Stimulated activated naive CD8-positive, alpha-beta T cell treated with anti-CD3 and anti-CD28 coated beads, Interleukin-15, amount 100 ng/mL, for 72 hours (primary cell): ENCODE measurements around the gene OR8H2.
"Not testable (repeated sequence)": the region's sequence is repeated elsewhere in the genome, so short reads cannot be mapped to it uniquely, and the experiment has no call there.

Experiments used
- ATAC-seq: fragments of 150-1000 bp; cut with Tn5 transposase; 2 replicates; pipeline ENCODE4 v1.10.0; 2021; ENCODE audit warnings: mild to moderate bottlenecking, moderate library complexity
- DNase-seq, 2 donors: peaks; one replicate each; pipeline ENCODE4 v3.0.0; 2021 to 2022
- H3K27ac Mint-ChIP-seq, 2 donors: one replicate each; pipeline ENCODE4 v1.8.0; 2022; ENCODE audit warnings: mild to moderate bottlenecking in 2 of 2, mixed read lengths in 2 of 2, moderate library complexity in 2 of 2
- H3K27me3 Mint-ChIP-seq: one replicate; pipeline ENCODE4 v1.8.0; 2022; ENCODE audit warnings: mixed read lengths
- H3K4me1 Mint-ChIP-seq: one replicate; pipeline ENCODE4 v1.8.0; 2022; ENCODE audit warnings: mild to moderate bottlenecking, mixed read lengths
- H3K4me3 Mint-ChIP-seq, 2 donors: one replicate each; pipeline ENCODE4 v1.8.0; 2022; ENCODE audit warnings: mild to moderate bottlenecking in 2 of 2, mixed read lengths in 2 of 2, moderate library complexity in 1 of 2
- H3K9me3 Mint-ChIP-seq, 2 donors: one replicate each; pipeline ENCODE4 v1.8.0; 2022; ENCODE audit warnings: mixed read lengths in 2 of 2

OR8H2 gene, protein sequence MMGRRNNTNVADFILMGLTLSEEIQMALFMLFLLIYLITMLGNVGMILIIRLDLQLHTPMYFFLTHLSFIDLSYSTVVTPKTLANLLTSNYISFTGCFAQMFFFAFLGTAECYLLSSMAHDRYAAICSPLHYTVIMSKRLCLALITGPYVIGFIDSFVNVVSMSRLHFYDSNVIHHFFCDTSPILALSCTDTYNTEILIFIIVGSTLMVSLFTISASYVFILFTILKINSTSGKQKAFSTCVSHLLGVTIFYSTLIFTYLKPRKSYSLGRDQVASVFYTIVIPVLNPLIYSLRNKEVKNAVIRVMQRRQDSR

DNA sequence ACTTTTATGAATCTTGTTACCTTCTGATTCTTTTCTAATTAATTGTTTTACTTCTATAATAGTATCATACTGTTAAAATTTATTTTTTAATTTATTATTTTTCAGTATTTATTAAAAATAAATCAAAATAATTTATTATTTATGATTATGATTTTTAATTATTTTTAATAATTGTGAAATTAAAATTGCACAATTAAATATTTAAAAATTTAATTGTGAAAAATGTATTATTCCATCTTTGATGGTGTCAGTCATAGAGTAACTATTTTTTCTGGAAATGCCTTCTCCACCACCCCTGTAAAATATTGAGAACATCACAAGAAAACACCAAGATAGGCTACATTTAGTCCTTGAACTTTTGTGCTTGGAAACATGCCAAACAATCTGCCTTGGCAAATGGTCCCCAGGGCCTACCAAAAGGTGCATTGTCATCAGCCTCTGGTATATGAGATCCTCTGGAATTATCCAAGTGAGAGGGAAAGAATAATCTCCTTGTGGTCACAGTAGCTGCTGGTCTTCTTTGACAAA lies at the start of gene OR8H2:
TSS of gene OR8H2 (plus strand) at position 478 of the 528 bp plus-strand sequence. CDS start 1,356 bp downstream, outside the sequence.
- H3K4me3 Mint-ChIP-seq: no peak within 1 kb of the TSS
- H3K4me1 Mint-ChIP-seq: no peaks in the 10 kb centered on the region
- no peaks in the 10 kb centered on the region for H3K27me3 Mint-ChIP-seq
- DNase-seq: no peak
- no peak for ATAC-seq
- H3K9me3 Mint-ChIP-seq: peaks cover 15 to 21% of the 10 kb centered on the region in 2 donors
- no peak within 1 kb of the TSS for H3K27ac Mint-ChIP-seq

DNA sequence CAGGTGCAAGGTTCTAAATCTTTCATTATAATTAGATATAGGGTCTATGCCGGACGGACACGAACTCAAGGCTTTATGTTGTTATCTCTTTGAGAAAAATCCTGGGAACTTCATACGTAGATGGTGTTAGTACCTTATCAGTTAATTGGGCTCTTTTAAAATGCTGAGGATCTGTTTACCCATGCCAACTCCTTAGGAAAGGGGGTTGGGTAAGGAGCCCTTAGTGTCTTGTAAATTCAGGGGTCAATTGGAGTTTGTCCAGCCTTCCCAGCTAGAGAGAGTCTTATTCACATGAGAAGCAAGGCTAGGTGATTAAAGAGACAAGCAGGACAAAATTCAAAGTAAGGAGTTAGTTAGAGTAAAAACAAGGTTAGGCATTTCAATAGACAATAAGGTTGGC lies 47.1 kb upstream of the OR8H2 start:
- DNase-seq, H3K27ac Mint-ChIP-seq, ATAC-seq, H3K4me3 Mint-ChIP-seq, H3K4me1 Mint-ChIP-seq, H3K27me3 Mint-ChIP-seq: not testable (repeated sequence)
- peaks cover 11 to 29% of the 10 kb centered on the region in 2 donors for H3K9me3 Mint-ChIP-seq

DNA sequence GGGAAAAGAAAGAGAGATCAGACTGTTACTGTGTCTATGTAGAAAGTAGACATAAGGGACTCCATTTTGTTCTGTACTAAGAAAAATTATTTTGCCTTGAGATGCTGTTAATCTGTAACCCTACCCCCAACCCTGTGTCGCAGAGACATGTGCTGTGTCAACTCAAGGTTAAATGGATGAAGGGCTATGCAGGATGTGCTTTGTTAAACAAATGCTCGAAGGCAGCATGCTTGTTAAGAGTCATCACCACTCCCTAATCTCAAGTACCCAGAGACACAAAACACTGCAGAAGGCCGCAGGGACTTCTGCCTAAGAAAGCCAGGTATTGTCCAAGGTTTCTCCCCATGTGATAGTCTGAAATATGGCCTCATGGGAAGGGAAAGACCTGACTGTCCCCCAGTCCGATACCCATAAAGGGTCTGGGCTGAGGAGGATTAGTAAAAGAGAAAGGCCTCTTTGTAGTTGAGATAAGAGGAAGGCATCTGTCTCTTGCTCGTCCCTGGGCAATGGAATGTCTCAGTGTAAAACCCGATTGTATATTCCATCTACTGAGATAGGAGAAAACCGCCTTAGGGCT lies 45.7 kb upstream of the OR8H2 start:
- H3K4me1 Mint-ChIP-seq, DNase-seq, ATAC-seq, H3K4me3 Mint-ChIP-seq, H3K27ac Mint-ChIP-seq, H3K27me3 Mint-ChIP-seq: not testable (repeated sequence)
- peaks cover 11 to 22% of the 10 kb centered on the region in 2 donors for H3K9me3 Mint-ChIP-seq

DNA sequence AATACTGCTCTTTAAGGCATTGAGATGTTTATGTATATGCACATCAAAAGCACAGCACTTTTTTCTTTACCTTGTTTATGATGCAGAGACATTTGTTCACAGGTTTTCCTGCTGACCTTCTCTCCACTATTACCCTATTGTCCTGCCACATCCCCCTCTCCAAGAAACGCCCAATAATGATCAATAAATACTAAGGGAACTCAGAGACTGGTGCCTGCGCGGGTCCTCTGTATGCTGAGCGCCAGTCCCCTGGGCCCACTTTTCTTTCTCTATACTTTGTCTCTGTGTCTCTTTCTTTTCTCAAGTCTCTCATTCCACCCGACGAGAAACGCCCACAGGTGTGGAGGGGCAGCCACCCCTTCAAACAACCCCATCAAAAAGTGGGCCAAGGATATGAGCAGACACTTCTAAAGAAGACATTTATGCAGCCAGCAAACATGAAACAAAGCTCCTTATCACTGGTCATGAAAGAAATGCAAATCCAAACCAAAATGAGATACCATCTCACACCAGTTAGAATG lies 45.2 kb upstream of the OR8H2 start:
- H3K4me1 Mint-ChIP-seq, H3K27me3 Mint-ChIP-seq, ATAC-seq, DNase-seq, H3K27ac Mint-ChIP-seq, H3K4me3 Mint-ChIP-seq: not testable (repeated sequence)
- peaks cover 11 to 22% of the 10 kb centered on the region in 2 donors for H3K9me3 Mint-ChIP-seq

DNA sequence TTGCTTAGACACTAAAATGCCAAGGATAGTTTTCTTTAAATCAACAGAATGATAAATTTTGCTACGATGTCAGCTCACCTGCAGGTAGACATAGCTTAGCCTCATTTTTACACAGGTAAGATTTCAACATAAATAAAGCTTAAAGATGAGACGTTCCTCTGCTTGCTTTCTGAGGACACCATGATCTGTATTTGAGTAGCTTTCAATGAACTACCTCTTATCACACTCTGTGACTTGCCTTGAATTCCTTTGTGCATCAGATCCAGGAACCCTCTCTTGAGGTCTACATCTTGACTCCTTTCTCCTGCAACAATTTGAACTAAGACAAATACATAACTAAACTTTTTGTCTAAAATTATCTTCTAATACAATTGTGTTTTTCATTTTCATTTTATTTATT lies 36.5 kb upstream of the OR8H2 start:
- H3K27me3 Mint-ChIP-seq: no peaks in the 10 kb centered on the region
- H3K9me3 Mint-ChIP-seq: peaks cover 0 to 14% of the 10 kb centered on the region in 2 donors
- no peaks in the 10 kb centered on the region for H3K4me1 Mint-ChIP-seq
- H3K4me3 Mint-ChIP-seq: no peak overlapping the region
- DNase-seq (no peak), ATAC-seq (no peak)
- H3K27ac Mint-ChIP-seq: no peak overlapping the region

DNA sequence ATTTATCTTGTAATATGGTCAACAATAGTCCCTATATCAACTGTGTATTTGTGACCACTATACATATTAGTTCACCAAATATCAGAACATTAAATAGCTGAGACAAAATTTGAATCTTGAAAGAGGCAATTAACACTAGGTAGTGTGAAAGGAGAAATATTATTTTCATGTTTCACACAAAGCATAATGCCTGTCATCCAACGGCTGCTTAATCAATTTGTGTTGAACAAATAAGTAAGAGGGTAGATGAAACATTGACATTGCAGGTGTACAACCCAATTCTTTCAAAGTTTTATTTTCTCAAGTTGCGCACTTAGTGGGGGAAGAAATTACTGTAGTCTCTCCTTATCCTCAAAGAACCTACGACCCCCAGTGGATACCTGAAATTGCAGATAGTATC lies 13.8 kb upstream of the OR8H2 start:
- ATAC-seq (no peak), DNase-seq (no peak)
- Mint-ChIP-seq H3K27me3 (no peaks in the 10 kb centered on the region), H3K9me3 (no peaks in the 10 kb centered on the region), H3K4me1 (no peaks in the 10 kb centered on the region), H3K4me3 (no peak overlapping the region), H3K27ac (no peak overlapping the region)

DNA sequence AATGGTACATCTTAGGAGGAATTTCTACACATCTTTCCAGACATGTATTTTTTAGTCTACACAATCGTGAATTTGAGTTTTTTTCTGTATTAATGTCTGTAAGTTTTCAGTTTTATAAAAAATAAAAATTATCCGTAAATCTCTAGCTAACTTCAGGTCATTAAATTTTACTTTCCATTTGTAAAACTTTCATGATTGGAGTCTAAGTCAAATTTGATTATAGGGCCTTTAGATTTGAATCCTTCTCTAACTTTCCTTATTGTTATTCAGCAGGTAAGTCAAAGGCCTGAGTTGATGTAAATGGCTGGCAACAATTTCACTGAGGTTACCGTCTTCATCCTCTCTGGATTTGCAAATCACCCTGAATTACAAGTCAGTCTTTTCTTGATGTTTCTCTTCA lies 10.5 kb upstream of the OR8H2 start, which contains the start of gene OR8I2:
TSS of gene OR8I2 (plus strand) at position 301 of the 400 bp plus-strand sequence. CDS start at position 301, 0 bp downstream.
- ATAC-seq (no peak), DNase-seq (no peak)
- H3K4me3 Mint-ChIP-seq: no peak within 1 kb of the TSS
- H3K4me1 Mint-ChIP-seq: no peaks in the 10 kb centered on the region
- H3K27ac Mint-ChIP-seq: no peak within 1 kb of the TSS
- no peaks in the 10 kb centered on the region for H3K27me3 Mint-ChIP-seq
- H3K9me3 Mint-ChIP-seq: no peaks in the 10 kb centered on the region

DNA sequence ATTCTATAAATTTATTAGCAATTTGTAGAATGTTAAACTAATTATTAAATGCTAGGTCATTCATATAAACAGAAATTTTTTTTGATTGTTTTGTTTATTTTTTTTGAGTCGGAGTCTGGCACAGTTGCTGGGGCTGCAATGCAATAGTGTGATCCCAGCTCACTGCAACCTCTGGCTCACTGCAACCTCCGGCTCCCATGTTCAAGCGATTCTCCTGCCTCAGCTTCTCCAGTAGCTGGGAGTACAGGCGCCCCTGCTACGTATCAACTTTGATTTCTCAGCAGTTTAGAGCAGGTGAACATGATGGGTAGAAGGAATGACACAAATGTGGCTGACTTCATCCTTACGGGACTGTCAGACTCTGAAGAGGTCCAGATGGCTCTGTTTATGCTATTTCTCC lies 18.6 kb downstream of the OR8H2 start, which contains the start of gene OR8H3:
TSS of gene OR8H3 (plus strand) at position 301 of the 400 bp plus-strand sequence. CDS start at position 301, 0 bp downstream.
- ATAC-seq (no peak), DNase-seq (no peak)
- H3K27ac Mint-ChIP-seq: peak within 1 kb of the TSS in 1 of 2 donors; percentile 54
- H3K4me3 Mint-ChIP-seq: no peak within 1 kb of the TSS
- no peaks in the 10 kb centered on the region for H3K27me3 Mint-ChIP-seq
- H3K9me3 Mint-ChIP-seq: peaks cover 0 to 18% of the 10 kb centered on the region in 2 donors
- no peaks in the 10 kb centered on the region for H3K4me1 Mint-ChIP-seq

DNA sequence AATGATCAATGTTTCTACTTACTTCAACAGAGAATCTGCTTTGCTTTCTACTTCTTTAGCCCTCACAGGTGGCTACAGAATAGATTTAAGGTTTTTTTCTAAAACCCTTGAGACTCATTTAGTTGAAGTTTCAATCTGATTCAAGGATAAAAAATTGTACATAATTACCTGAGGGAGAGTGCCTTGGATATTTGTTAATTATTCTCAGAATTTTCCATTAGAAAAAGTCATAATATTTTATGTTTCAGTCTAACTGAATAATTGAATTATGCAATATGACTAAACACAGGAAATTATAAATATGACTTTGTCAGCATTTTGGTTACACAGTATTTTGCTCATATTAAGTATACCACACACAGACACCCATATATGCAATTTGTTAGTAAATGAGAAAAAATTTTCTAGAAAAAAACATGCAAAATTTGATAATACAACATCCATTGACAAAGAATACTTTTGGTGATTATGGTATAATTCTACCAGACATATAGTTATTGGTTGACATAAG lies 36.7 kb downstream of the OR8H2 start, which contains the start of gene OR8J3:
TSS of gene OR8J3 (minus strand) at position 51 of the 511 bp plus-strand sequence. CDS start 2,483 bp downstream, outside the sequence.
- Mint-ChIP-seq H3K27me3 (no peaks in the 10 kb centered on the region), H3K9me3 (peaks cover 7 to 8% of the 10 kb centered on the region in 2 donors), H3K27ac (no peak within 1 kb of the TSS), H3K4me1 (no peaks in the 10 kb centered on the region), H3K4me3 (no peak within 1 kb of the TSS)
- no peak for ATAC-seq
- DNase-seq: no peak

DNA sequence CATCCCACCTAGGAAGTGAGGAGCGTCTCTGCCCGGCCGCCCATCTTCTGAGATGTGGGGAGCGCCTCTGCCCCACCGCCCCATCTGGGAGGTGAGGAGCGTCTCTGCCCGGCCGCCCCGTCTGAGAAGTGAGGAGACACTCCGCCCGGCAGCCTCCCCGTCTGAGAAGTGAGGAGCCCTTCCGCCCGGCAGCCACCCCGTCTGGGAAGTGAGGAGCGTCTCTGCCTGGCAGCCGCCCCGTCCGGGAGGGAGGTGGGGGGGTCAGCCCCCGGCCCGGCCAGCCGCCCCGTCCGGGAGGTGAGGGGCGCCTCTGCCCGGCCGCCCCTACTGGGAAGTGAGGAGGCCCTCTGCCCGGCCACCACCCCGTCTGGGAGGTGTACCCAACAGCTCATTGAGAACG lies 40.2 kb downstream of the OR8H2 start:
- DNase-seq, H3K4me3 Mint-ChIP-seq, H3K27ac Mint-ChIP-seq, H3K27me3 Mint-ChIP-seq, ATAC-seq, H3K4me1 Mint-ChIP-seq, H3K9me3 Mint-ChIP-seq: not testable (repeated sequence)

DNA sequence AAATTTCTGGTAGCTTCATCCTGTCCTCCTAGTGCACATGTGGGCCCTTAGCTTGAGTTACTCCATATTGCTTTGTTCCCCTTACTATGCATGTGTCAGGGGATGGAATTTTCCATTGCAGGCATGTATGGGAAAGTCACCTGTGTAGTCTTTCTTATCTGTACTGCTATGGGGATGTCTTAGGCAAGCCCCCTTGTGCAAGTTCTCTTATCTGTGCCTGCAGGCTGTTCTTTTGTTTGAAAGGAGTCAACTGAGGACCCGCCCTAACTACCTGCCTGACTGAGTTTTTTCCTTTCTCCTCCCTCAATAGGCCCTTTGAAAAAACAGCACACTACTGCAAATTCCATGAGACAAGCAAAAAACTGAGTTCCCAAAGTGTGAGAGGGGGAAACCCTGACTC lies 47.9 kb downstream of the OR8H2 start:
- H3K27me3 Mint-ChIP-seq: no peaks in the 10 kb centered on the region
- no peak overlapping the region for H3K27ac Mint-ChIP-seq
- no peaks in the 10 kb centered on the region for H3K4me1 Mint-ChIP-seq
- peaks cover 22 to 47% of the 10 kb centered on the region in 2 donors for H3K9me3 Mint-ChIP-seq
- no peak for ATAC-seq
- DNase-seq: no peak
- H3K4me3 Mint-ChIP-seq: no peak overlapping the region

DNA sequence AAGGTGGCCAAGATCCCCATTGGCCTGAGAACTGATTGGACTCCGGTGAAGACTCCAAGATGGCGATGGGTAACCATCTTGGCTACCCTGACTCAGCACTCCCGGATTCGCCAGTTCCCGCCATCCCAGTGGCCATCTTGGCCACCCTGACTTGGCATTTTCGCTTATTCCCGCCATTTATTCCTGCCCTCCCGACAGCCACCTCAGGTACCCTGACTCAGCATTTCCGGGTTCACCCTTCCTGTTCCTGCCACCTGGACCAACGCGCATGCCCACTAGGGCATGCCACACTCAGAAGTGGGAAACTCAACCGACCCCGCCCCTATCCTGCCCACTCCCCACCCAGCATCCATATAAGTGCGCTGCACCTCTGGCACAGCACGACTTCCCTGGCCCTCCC lies 48.8 kb downstream of the OR8H2 start:
- no peak overlapping the region for H3K27ac Mint-ChIP-seq
- peaks cover 26 to 56% of the 10 kb centered on the region in 2 donors for H3K9me3 Mint-ChIP-seq
- no peaks in the 10 kb centered on the region for H3K27me3 Mint-ChIP-seq
- ATAC-seq (no peak), DNase-seq (no peak)
- H3K4me1 Mint-ChIP-seq: no peaks in the 10 kb centered on the region
- no peak overlapping the region for H3K4me3 Mint-ChIP-seq
